ENCODE data around the gene SNED1.

SNED1 gene

DNA sequence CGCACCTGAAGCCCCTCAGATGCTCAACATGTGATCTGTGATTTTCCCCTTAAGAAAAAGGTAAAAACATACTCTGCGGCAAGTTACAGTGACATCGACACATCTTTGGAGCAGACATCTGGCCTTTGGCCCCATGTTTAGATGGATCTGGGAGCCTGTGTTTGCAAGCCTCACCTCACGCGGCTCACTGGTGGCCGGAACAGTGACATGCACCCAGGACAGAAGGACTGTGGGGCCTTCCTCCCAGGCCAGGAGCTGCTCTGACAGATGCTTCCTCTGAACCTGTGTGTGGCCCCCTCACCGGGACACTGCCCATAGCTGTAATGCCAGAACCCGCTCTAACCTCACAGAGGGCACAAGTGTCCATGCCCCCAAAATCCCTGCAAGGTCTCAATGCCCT, 137.8 kb downstream of the SNED1 start:
- DNase-seq, result no peak

DNA sequence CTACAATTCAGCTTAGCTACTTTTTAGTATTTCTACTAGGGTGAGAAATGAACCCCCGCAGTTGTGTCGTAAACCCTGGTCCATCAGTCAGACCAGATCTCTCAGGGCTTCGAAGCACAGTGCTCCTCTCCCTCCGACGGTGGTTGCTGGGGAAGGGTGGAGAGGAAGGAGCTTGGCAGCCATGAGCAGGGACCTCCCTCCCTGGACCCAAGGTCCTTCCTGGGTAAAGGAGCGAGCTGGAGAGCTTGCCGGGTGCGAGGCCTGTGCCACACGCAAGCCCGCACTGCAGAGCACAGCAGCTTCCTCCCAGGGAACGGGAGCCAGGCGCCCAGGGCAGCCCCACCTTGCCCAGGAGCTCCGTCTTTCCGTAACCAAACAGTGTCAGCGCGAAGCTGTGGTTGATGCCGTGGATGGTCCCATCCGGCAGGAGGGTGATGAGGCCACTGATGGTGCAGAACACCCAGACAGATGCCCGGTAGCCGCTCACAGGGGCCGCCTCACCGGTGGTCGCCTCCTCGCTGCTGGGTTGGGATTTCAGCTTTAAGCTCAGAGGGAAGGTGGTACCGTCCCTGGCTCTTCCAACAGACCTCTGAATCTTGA, 138.3 kb downstream of the SNED1 start:
- no peak for DNase-seq

DNA sequence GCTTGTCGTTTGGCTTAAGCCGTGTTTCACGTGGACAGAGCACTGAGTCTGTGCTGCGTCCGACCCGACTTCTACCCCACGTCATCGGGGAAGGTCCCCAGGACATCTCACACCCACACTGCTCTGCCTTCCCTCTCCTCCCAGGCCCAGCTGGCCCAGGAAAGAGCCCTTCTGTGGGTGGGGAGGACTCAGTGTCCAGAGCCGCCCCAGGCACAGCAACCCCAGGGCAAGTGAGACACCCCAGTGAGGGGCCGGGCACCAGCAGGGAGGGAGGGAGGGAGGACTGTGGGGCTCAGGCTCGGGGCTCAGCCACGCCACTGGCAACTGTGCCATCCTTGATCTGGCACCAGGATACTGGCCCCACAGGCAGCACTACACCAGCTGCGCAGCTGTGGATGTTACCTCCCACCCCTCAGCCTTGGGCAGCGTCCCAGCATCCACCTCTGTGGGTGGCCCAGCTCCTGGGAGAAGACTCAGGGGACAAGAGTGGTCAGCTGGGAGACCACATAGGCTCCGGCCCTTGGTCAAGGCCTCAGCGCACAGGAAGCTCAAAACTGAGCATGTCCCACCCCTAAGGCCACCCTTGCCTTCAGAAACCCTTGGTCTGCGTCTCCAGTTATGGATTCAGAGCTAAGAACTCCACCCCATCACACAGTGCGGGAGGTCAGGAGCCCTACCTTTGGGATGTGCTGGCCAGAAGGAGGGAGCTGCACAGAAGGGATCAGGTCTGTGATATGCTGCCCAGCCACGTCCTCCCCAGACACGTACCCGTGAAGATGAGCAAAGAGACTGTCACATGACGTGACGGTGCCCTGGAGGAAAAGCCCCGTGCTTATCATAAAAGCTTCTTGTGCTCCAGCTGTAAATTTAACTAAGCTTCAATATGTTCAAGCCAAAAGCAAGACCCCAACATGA, 139.1 kb downstream of the SNED1 start:
- no peak for DNase-seq

DNA sequence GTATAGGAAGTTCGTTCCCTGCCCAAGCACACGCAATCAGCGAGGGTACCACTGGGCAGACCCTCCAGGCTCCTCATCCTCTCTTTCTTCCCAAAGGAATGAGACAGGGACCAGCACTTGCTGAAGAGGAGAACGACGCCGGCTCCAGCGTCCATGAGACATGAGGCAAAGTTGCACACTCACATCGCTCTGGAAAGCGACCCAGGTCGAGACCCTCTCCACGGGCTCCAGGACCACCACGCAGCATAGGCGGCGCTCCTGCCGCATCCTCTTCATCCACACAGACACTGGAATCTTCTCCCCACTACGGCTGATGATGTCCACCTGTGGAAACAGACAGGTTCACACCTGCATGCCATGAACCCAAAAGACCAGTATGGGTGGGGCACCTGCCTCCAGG, 140.1 kb downstream of the SNED1 start:
- no peak for DNase-seq

DNA sequence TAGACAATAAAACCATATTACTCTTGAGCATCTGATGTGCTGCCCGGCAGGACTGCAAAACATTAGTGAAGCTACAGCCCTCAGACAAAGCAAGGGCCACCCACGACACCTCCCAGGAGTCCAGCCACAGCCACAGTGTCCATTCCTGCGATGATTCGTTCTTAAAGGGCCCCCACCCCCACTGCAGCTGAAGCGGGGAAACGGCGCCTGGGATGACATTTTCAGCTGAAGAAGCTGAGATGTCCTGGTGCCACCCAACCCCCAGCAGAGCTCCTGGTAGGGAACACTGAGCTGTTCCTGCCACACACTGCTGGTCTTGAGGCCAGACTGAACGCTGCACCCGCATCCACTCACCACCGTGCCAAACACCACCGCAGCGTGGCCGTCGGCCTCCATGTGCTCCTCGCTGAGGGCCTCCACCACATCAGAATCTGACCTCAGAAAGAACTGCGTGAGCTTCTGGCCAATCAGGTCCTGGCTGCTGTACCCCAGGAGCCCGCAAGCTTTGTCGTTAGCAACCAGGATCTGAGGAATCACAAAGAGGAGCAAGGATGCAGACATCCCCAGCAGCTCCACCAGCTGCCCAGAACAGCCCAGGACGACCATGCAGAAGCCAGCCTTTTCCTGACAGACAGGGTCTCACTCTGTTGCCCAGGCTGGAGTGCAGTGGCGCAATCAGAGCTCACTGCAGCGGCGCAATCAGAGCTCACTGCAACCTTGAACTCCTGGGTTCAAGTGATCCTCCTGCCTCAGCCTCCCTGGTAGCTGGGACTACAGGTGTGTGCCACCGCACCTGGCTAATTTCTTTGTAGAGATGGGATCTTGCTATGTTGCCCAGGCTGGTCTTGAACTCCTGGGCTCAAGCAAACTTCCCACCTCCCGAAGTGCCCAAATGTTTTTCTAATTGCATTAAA, 141.4 kb downstream of the SNED1 start:
- DNase-seq, result no peak

DNA sequence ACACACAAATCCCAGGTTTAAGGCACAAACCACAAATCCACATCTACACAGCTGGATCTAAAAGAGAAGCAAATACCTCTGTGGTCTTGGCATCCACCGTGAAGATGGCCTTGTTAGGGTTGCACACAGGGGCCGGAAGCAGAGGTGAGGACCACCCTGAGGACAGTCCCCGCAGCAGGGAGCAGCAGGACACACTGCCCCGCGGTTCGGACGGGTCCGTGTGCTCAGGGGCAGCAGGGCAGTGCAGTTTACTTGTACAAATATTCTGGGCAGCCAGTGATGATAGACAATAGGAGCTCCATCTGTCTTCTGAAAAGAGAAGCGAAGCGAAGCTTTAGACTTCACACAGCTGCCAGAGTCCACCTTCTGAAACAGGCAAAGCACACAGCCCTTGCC, 142.0 kb downstream of the SNED1 start:
- no peak for DNase-seq

DNA sequence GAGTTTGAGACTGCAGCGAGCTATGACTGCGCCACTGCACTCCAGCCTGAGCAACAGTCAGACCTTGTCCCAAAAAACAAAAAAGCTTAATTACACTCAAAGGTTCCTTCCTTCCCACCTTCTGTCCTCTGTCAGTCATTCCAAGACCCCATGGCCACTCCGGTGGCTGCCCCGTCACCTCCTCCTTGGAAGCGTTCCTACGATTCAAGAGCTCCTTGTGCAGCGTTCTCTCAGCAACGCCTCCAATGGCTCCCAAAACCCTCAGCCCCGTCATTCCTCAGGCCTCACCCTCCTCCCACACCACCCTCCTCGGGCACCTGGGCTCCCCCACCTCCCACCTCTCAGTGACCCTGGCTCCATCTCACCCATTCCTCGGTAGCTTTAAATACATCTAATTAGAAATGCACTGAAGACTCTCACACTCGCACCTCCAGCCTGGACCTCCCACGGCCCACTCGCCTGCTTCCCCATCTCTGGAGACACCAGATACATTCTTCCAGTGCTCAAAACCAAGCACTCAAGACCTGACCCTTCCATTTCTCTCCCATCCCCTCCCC, 142.9 kb downstream of the SNED1 start:
- no peak for DNase-seq

DNA sequence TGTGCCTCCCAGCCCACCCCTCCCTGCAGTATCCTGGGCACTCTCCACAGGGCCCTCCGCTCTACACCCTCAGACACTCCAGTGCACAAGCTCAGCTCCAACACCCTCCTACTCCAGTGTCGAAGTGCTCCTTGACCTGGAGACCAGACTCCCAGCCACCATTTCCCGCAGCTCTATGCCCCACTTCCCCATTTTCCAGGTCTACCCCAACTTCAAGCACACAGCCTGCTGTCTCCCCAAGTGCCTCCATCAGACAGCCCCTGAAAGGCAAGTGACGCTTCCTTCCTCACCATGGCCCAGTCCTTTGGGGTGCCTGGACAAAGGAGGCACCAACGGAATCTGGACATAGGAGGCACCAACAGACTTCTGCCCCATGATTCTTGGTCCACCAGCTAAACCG, 143.6 kb downstream of the SNED1 start:
- no peak for DNase-seq

DNA sequence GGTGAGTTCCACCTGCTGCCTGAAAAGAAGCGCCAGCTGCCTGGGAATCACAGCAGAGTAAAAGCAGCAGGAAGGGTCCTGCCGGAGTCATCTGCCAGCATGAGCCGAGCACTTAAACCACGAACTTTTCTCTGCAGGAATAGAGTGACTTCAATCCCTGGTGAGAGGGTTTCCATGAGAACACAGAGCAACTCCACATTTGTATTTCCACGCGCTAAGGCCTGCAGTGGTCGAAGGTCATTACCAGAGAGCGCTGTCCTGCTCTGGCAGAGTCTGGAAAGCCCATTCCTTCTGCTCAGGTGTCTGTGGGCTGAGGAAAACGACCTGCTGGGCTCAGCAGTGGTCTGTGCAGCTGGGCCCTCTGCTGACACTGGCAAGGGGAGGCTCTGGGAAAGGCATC, 144.2 kb downstream of the SNED1 start:
- no peak for DNase-seq

Data from NCI-H2227 treated with DMSO at 0.1 percent for 48 hours (cell line).